Measurements from ENCODE around the gene LHPP. TPM values are rescaled to one million over a fixed set of nuclear protein-coding genes. Genes with fewer than 3 reads are reported as not detected.

LHPP gene
- total RNA-seq, 1 experiment from 2014 or later, result 3.7 TPM

DNA sequence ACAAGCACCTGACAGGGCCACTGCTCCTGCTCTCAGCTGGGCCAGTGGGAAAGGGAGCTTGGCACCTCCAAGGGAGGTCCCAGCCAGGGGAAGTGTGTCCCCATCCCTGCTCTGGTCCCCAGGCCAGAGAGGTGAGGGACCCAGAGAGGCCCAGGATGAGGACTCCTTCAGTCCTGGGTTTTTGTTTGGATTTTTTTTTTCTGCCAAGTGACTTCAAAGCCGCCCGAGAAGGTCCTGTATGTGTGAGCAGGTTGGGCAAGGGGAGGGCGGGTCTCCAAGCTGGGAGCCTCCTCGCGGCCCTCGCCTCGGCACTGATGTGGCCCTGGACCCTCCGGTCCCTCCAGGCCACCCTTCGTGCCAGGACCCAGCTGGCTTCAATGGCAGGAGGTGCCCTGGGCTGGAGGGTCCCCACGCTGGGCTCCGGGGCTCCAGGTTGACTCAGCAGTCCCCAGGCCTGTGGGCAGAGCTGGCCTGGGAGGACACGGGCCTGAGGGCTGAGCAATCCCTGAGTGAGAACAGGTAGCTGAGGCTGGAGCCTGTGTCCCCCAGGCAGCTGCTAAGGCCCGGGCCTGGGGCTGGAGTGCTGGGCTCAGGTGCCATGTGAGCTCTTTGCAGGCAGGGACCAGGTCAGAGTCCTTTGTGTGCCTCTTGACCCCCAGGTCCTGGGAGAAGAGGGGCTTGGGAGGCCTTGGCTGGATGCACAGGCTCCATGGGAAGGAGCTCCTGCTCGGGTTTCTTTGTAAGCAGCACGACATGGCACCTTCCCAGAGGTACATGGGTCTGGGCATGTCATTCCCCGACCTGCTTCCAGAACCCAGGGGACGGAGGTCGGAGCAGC lies 142.0 kb downstream of the LHPP start:
- Mint-ChIP-seq H3K4me3 (ENCODE audit: unreplicated experiment) (no peak overlapping the region), H3K27me3 (ENCODE audit: insufficient read depth, unreplicated experiment) (peaks cover 14% of the 10 kb centered on the region), H3K36me3 (ENCODE audit: insufficient read depth, unreplicated experiment) (no peaks in the 10 kb centered on the region), H3K27ac (ENCODE audit: low read depth, unreplicated experiment) (no peak overlapping the region), H3K9me3 (ENCODE audit: unreplicated experiment) (no peaks in the 10 kb centered on the region), H3K4me1 (ENCODE audit: insufficient read depth, unreplicated experiment) (no peaks in the 10 kb centered on the region)
- ChIA-PET CTCF (interaction anchor here (0.9 kb wide), 1 partner anchor 90 kb away, joined by 3 read pairs; no protein-coding TSS in a partner anchor), POLR2A (interaction anchor here (0.7 to 1.1 kb wide), 2 partner anchors 14 to 24 kb away, joined by 3 read pairs; no protein-coding TSS in a partner anchor)
- intact Hi-C loops (cut with micrococcal nuclease), result no loop called here
- DNase-seq (ENCODE audit: unreplicated experiment), result no peak
- BruUV-seq (replicated peaks), result no TSS peak
- TF ChIP-seq, protein P1, sequence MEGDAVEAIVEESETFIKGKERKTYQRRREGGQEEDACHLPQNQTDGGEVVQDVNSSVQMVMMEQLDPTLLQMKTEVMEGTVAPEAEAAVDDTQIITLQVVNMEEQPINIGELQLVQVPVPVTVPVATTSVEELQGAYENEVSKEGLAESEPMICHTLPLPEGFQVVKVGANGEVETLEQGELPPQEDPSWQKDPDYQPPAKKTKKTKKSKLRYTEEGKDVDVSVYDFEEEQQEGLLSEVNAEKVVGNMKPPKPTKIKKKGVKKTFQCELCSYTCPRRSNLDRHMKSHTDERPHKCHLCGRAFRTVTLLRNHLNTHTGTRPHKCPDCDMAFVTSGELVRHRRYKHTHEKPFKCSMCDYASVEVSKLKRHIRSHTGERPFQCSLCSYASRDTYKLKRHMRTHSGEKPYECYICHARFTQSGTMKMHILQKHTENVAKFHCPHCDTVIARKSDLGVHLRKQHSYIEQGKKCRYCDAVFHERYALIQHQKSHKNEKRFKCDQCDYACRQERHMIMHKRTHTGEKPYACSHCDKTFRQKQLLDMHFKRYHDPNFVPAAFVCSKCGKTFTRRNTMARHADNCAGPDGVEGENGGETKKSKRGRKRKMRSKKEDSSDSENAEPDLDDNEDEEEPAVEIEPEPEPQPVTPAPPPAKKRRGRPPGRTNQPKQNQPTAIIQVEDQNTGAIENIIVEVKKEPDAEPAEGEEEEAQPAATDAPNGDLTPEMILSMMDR (IDR thresholded peaks at IDR 0.05; ENCODE audit: unreplicated experiment), result no peak

DNA sequence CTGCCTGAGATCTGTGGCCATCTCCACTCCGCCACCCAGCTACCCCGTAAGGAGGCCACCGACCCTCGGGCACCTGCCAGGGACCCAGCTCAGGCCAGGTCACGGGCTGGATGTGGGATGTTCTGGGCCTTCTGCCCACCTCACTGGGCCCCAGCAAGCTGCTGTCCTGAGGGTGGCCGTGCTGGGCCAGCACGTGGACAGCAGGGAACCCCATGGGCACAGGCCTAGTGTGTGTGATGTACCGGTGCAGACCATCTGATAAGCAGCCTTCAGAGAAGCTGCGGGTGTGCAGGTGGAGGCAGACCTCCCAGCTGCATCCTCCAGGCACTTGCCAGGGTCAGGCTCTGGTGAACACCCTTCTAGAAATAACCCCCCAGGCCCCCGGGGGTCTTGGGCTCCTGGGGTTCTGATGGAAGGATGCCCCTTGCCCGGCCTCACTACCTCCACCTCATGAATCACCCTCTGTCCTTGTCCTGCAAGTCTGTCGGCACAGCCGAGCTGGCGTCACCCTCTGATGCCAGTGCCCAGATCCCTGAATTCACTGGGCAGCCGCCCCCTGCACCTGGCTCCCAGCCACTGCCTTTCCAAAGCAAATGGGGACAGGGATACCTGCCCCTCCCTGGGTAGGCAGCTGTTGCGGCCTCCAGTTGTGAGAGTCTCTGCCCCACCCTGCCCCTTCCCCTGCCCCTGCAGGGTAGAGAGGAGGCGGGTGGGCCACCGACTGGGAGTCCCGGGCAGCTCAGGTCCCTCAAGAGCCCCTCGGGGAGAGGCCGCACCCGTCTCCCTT lies 142.8 kb downstream of the LHPP start:
- BruUV-seq (replicated peaks), result no TSS peak
- no peak overlapping the region for H3K27ac Mint-ChIP-seq (ENCODE audit: low read depth, unreplicated experiment)
- intact Hi-C loops (cut with micrococcal nuclease), result no loop called here
- H3K4me3 Mint-ChIP-seq (ENCODE audit: unreplicated experiment), result no peak overlapping the region
- ChIA-PET CTCF (interaction anchor here (0.5 to 0.9 kb wide), 2 partner anchors 91 to 244 kb away, joined by 3 read pairs; no protein-coding TSS in a partner anchor), POLR2A (interaction anchor here (0.6 to 1.1 kb wide), 3 partner anchors 15 to 137 kb away, joined by 3 read pairs; no protein-coding TSS in a partner anchor)
- no peaks in the 10 kb centered on the region for H3K36me3 Mint-ChIP-seq (ENCODE audit: insufficient read depth, unreplicated experiment)
- TF ChIP-seq, protein P1 (IDR thresholded peaks at IDR 0.05; ENCODE audit: unreplicated experiment), result no peak
- no peaks in the 10 kb centered on the region for H3K4me1 Mint-ChIP-seq (ENCODE audit: insufficient read depth, unreplicated experiment)
- H3K9me3 Mint-ChIP-seq (ENCODE audit: unreplicated experiment), result no peaks in the 10 kb centered on the region
- DNase-seq (ENCODE audit: unreplicated experiment), result no peak
- peaks cover 6% of the 10 kb centered on the region for H3K27me3 Mint-ChIP-seq (ENCODE audit: insufficient read depth, unreplicated experiment)

DNA sequence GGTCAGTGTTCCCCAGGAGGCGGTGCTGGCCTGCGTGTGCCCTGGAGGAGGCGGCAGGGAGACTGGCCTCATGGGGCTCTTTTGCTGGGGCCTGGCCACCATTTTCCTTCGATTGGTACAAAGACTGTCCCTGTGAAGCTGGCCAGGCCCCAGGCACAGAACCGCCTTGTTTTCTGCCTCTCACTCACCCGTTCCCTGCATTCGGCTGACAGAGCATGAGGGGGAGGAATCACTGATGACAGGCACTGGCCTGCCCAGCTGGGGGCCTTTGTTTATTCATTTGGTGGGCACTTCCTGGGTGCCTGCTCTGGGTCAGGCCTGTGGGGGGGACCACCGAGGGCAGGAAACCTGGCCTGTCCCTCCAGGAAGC lies 143.4 kb downstream of the LHPP start:
- H3K4me1 Mint-ChIP-seq (ENCODE audit: insufficient read depth, unreplicated experiment), result no peaks in the 10 kb centered on the region
- no peaks in the 10 kb centered on the region for H3K36me3 Mint-ChIP-seq (ENCODE audit: insufficient read depth, unreplicated experiment)
- H3K4me3 Mint-ChIP-seq (ENCODE audit: unreplicated experiment), result no peak overlapping the region
- intact Hi-C loops (cut with micrococcal nuclease), result no loop called here
- no peak overlapping the region for H3K27ac Mint-ChIP-seq (ENCODE audit: low read depth, unreplicated experiment)
- ChIA-PET POLR2A (interaction anchor here (0.6 kb wide), 1 partner anchor 136 kb away, joined by 3 read pairs; no protein-coding TSS in a partner anchor), CTCF (interaction anchor here (0.5 to 0.6 kb wide), 2 partner anchors 244 to 271 kb away, joined by 3 read pairs; no protein-coding TSS in a partner anchor)
- DNase-seq (ENCODE audit: unreplicated experiment), result no peak
- TF ChIP-seq, protein P1 (IDR thresholded peaks at IDR 0.05; ENCODE audit: unreplicated experiment), result no peak
- H3K27me3 Mint-ChIP-seq (ENCODE audit: insufficient read depth, unreplicated experiment), result peaks cover under 1% of the 10 kb centered on the region
- no TSS peak for BruUV-seq (replicated peaks)
- H3K9me3 Mint-ChIP-seq (ENCODE audit: unreplicated experiment), result no peaks in the 10 kb centered on the region

DNA sequence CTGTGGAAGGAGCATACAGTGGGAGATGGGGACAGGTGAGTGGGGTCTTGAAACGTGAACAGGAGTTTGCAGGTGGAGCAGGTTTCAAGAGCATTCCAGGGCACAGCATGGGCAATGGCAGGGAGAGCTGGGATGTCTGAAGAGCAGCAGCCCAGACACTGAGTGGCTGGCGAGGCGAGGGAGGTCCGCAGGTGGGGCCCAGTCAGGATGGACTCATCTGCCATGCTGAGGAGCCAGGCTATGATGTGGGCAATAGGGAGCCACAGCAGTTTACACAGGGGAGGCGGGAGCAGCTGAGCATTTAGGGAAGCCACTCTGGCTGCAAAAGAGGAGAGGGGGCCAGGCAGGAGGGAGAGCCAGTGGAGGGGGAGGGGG lies 143.8 kb downstream of the LHPP start:
- H3K27ac Mint-ChIP-seq (ENCODE audit: low read depth, unreplicated experiment), result no peak overlapping the region
- H3K4me1 Mint-ChIP-seq (ENCODE audit: insufficient read depth, unreplicated experiment), result no peaks in the 10 kb centered on the region
- ChIA-PET CTCF (interaction anchor here (0.6 kb wide), 1 partner anchor 270 kb away, joined by 3 read pairs; no protein-coding TSS in a partner anchor), POLR2A (no interaction called here)
- DNase-seq (ENCODE audit: unreplicated experiment), result no peak
- no peaks in the 10 kb centered on the region for H3K9me3 Mint-ChIP-seq (ENCODE audit: unreplicated experiment)
- H3K36me3 Mint-ChIP-seq (ENCODE audit: insufficient read depth, unreplicated experiment), result no peaks in the 10 kb centered on the region
- H3K27me3 Mint-ChIP-seq (ENCODE audit: insufficient read depth, unreplicated experiment), result no peaks in the 10 kb centered on the region
- TF ChIP-seq, protein P1 (IDR thresholded peaks at IDR 0.05; ENCODE audit: unreplicated experiment), result no peak
- intact Hi-C loops (cut with micrococcal nuclease), result no loop called here
- no TSS peak for BruUV-seq (replicated peaks)
- H3K4me3 Mint-ChIP-seq (ENCODE audit: unreplicated experiment), result no peak overlapping the region
